GM12878 (cell line): Measurements from ENCODE around the gene CATSPER1. TPM values are rescaled to one million over a fixed set of nuclear protein-coding genes. Genes with fewer than 3 reads are reported as not detected.

Source experiments
- E4F1 ChIP-seq: fragments of 450-650 bp; IDR thresholded peaks from 2 replicates; pipeline ENCODE4 v1.6.1; 2018; ENCODE audit warnings: borderline replicate concordance, mild to moderate bottlenecking; ENCODE audit not compliant: partially characterized antibody
- RB1 ChIP-seq: fragments of 450-650 bp; formaldehyde crosslinking; IDR thresholded peaks from 2 replicates; pipeline ENCODE4 v1.6.1; 2017; ENCODE audit warnings: mild to moderate bottlenecking, borderline replicate concordance
- SRF ChIP-seq, 2 experiments: IDR thresholded peaks; 2 replicates each; pipeline ENCODE4 v1.6.1; 2011; ENCODE audit warnings: low read depth in 2 of 2, low read length in 2 of 2, mild to moderate bottlenecking in 1 of 2, moderate library complexity in 1 of 2
- ZBTB11 ChIP-seq: fragments of 450-650 bp; formaldehyde crosslinking; IDR thresholded peaks from 2 replicates; pipeline ENCODE4 v1.5.0; 2022; ENCODE audit warnings: mild to moderate bottlenecking, missing genetic modification characterization
- polyA plus RNA-seq, 11 experiments: library from polyadenylated mRNA; depleted of rRNA in 4 of 11; unstranded in 6 of 11; stranded (reverse) in 5 of 11; fragments of >200 nt; fragmentation: Nextera tagmentation in 4 of 11; fragmentation: Illumina TruSeq in 1 of 11; extraction: Ambion mirVana in 4 of 11; extraction: Trizol in 1 of 11; gene quantifications; 1 replicate in 1 of 11; 2 replicates in 10 of 11; pipeline versions ENCODE4 v1.2.1 to v1.2.3, GENCODE V29; 2011 to 2016; ENCODE audit warnings: inconsistent platforms in 2 of 11, missing spikeins in 2 of 11, low read depth in 1 of 11
- total RNA-seq, 4 experiments: library from RNA; depleted of rRNA in 3 of 4; stranded (reverse); fragments of >200 nt in 3 of 4; fragmentation: Illumina TruSeq in 1 of 4; extraction: Trizol in 1 of 4; gene quantifications; 2 replicates each; pipeline versions ENCODE4 v1.2.1 to v1.2.3, GENCODE V29; 2013 to 2021

The CATSPER1 gene
- total and polyA plus RNA-seq, 10 of the 15 experiments (the other 5 are each of a cell fraction or from before 2014, with no cell fraction given) = 0.02 to 0.05 TPM; not detected in 8

- TF ChIP-seq E4F1 (no peak), RB1 (no peak), SRF (IDR thresholded peaks at IDR 0.05; ENCODE audit: low read depth in 2 of 2, low read length in 2 of 2) (no peak), ZBTB11 (CRISPR knock-in tag) (no peak)
Observed at GRCh38 chr11:66071381-66071801, 45.1 kb upstream of the CATSPER1 start (continued).
